HCT116 (cell line): ENCODE measurements around the gene SMYD3.

ENCODE experiments used
- CEBPB ChIP-seq: IDR thresholded peaks from 2 replicates; pipeline ENCODE4 v1.6.1; 2012; ENCODE audit warnings: low read depth
- CTCF ChIP-seq, 3 experiments: fragments of 200-600 bp in 1 of 3; sonication (generic) in 1 of 3; IDR thresholded peaks in 2 of 3; conservative IDR thresholded peaks in 1 of 3; 2 replicates each; pipeline ENCODE4 v1.5.1; 2012 to 2017; ENCODE audit warnings: low read depth in 2 of 3, low read length in 2 of 3, antibody characterized with exemption in 1 of 3, borderline replicate concordance in 1 of 3, control low read depth in 1 of 3, mild to moderate bottlenecking in 1 of 3, mixed read lengths in 1 of 3, mixed run types in 1 of 3, moderate library complexity in 1 of 3; ENCODE audit not compliant: insufficient read depth in 1 of 3
- EGR1 ChIP-seq: IDR thresholded peaks from 2 replicates; pipeline ENCODE4 v1.6.1; 2012; ENCODE audit warnings: low read depth
- ELF1 ChIP-seq: IDR thresholded peaks from 2 replicates; pipeline ENCODE4 v1.6.1; 2012; ENCODE audit warnings: low read depth, borderline replicate concordance
- EZH2 ChIP-seq: fragments of 200-600 bp; sonication (generic); IDR thresholded peaks from 2 replicates; pipeline ENCODE4 v1.6.1; 2017; ENCODE audit warnings: antibody characterized with exemption, mixed run types
- MAX ChIP-seq: IDR thresholded peaks from 2 replicates; pipeline ENCODE4 v1.6.1; 2012
- POLR2AphosphoS5 ChIP-seq: IDR thresholded peaks from 2 replicates; pipeline ENCODE4 v1.6.1; 2011; ENCODE audit warnings: mild to moderate bottlenecking, low read depth, low read length, moderate library complexity
- RAD21 ChIP-seq: IDR thresholded peaks from 2 replicates; pipeline ENCODE4 v1.6.1; 2012; ENCODE audit warnings: low read depth, mild to moderate bottlenecking
- REST ChIP-seq: IDR thresholded peaks from 2 replicates; pipeline ENCODE4 v1.6.1; 2012; ENCODE audit warnings: low read depth
- YY1 ChIP-seq: IDR thresholded peaks from 2 replicates; pipeline ENCODE4 v1.6.1; 2011; ENCODE audit warnings: low read length, low read depth, moderate library complexity, mild to moderate bottlenecking; ENCODE audit not compliant: insufficient replicate concordance; ENCODE audit errors: extremely low read depth
- ZFX ChIP-seq: fragments of 450-650 bp; IDR thresholded peaks from 2 replicates; pipeline ENCODE4 v1.6.1; 2017

GRCh38 chr1:246160905-246161304 is 346.2 kb downstream of the SMYD3 start:
- no peak for TF ChIP-seq EZH2
- no peak for TF ChIP-seq MAX
- no peak for TF ChIP-seq CTCF (IDR thresholded peaks at IDR 0.05 in 2 of 3, conservative IDR thresholded peaks at IDR 0.05 in 1 of 3; ENCODE audit: borderline replicate concordance in 1 of 3, insufficient read depth in 1 of 3, low read depth in 2 of 3, low read length in 2 of 3)
- no peak for TF ChIP-seq ELF1
- no peak for TF ChIP-seq RAD21
- TF ChIP-seq POLR2AphosphoS5: no peak
- no peak for TF ChIP-seq ZFX
- no peak for TF ChIP-seq EGR1
- no peak for TF ChIP-seq YY1
- TF ChIP-seq CEBPB: no peak
- TF ChIP-seq REST: no peak
